Measurements from ENCODE around the gene PRKCE.

DNA sequence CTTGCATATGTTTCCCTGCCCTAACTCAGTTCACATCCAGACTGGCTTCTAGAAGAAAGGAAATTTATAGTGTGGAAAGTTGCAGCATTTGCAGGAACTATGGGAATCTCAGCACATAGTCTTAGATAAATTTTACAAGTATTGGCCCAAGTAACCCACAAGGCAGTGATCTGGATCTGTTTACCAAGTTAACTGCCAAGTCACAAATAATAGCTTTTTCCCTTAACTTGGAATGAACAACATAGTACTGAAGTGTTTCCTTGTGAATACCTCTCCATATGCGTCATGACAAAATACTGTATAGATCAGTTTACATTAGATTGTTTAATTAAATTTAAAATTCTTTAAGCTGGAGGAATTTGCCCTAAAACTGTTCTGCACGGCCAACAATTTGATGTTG is 390.0 kb downstream of the PRKCE start:
- TF ChIP-seq, protein P1, sequence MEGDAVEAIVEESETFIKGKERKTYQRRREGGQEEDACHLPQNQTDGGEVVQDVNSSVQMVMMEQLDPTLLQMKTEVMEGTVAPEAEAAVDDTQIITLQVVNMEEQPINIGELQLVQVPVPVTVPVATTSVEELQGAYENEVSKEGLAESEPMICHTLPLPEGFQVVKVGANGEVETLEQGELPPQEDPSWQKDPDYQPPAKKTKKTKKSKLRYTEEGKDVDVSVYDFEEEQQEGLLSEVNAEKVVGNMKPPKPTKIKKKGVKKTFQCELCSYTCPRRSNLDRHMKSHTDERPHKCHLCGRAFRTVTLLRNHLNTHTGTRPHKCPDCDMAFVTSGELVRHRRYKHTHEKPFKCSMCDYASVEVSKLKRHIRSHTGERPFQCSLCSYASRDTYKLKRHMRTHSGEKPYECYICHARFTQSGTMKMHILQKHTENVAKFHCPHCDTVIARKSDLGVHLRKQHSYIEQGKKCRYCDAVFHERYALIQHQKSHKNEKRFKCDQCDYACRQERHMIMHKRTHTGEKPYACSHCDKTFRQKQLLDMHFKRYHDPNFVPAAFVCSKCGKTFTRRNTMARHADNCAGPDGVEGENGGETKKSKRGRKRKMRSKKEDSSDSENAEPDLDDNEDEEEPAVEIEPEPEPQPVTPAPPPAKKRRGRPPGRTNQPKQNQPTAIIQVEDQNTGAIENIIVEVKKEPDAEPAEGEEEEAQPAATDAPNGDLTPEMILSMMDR (IDR thresholded peaks at IDR 0.05) = no peak
- TF ChIP-seq POLR2A (IDR thresholded peaks at IDR 0.05) = no peak

Data from body of pancreas (tissue), 4 donors.